H1 (cell line): ENCODE data around the gene SRPX2. TPM values are rescaled to one million over a fixed set of nuclear protein-coding genes. Genes with fewer than 3 reads are reported as not detected.

Experiments used
- CTCF ChIA-PET: fragments of 300-600 bp; sonication (Branson Sonifier 250); formaldehyde crosslinking; loops from one replicate; lab custom pipeline; 2021; ENCODE audit not compliant: partially characterized antibody; lab: Charles Lee
- POLR2A ChIA-PET: fragments of 300-600 bp; sonication (Branson Sonifier 250); formaldehyde crosslinking; loops from one replicate; lab custom pipeline; 2021; ENCODE audit warnings: inconsistent platforms; ENCODE audit not compliant: partially characterized antibody; lab: Charles Lee
- DNase-seq, 2 experiments: peaks; one replicate each; pipeline versions ENCODE4 v3.0.0 to v3.0.0-alpha.2; 2010 to 2022; ENCODE audit warnings: low spot score in 2 of 2, low read depth in 1 of 2, mixed read lengths in 1 of 2
- FAIRE-seq: peaks from 2 replicates; lab custom pipeline; 2011; peaks lifted over from hg19 to GRCh38; lab: Jason Lieb, UNC
- H2AFZ ChIP-seq: 2 replicates; pipeline ENCODE4 v1.8.1; 2012; ENCODE audit warnings: low read length, inconsistent platforms
- H2AK5ac ChIP-seq: 2 replicates; pipeline ENCODE4 v1.6.1; 2013; ENCODE audit warnings: low read depth, low read length
- H2BK120ac ChIP-seq: replicated peaks from 2 replicates; pipeline ENCODE3; 2013; ENCODE audit warnings: low read depth, low read length, inconsistent platforms
- H2BK12ac ChIP-seq: 2 replicates; pipeline ENCODE4 v1.6.1; 2013; ENCODE audit warnings: low read depth, low read length
- H2BK15ac ChIP-seq: 2 replicates; pipeline ENCODE4 v1.6.1; 2013; ENCODE audit warnings: low read length
- H2BK20ac ChIP-seq: 2 replicates; pipeline ENCODE4 v1.6.1; 2013; ENCODE audit warnings: low read length
- H2BK5ac ChIP-seq: 2 replicates; pipeline ENCODE4 v1.6.1; 2013; ENCODE audit warnings: low read depth, low read length
- H3K14ac ChIP-seq: 2 replicates; pipeline ENCODE4 v1.6.1; 2013; ENCODE audit warnings: inconsistent platforms; ENCODE audit not compliant: insufficient read length
- H3K18ac ChIP-seq: 2 replicates; pipeline ENCODE4 v1.6.1; 2013; ENCODE audit warnings: low read length; ENCODE audit errors: extremely low read depth
- H3K23ac ChIP-seq: 2 replicates; pipeline ENCODE4 v1.6.1; 2013; ENCODE audit warnings: inconsistent platforms; ENCODE audit not compliant: insufficient read length
- H3K23me2 ChIP-seq: 2 replicates; pipeline ENCODE4 v1.6.1; 2013; ENCODE audit warnings: low read depth, low read length
- H3K27ac ChIP-seq: 2 replicates; pipeline ENCODE4 v1.6.1; 2011; ENCODE audit warnings: low read depth, low read length, inconsistent platforms
- H3K27me3 ChIP-seq, 4 experiments: replicated peaks in 1 of 4; 1 replicate in 1 of 4; 2 replicates in 3 of 4; pipeline versions ENCODE4 v1.6.1 to v1.8.1; 2011 to 2013; ENCODE audit warnings: low read length in 3 of 4, mild to moderate bottlenecking in 3 of 4, inconsistent platforms in 2 of 4, mixed read lengths in 2 of 4, moderate library complexity in 1 of 4; ENCODE audit not compliant: control insufficient read depth in 3 of 4, insufficient read depth in 3 of 4; ENCODE audit errors: extremely low read depth in 1 of 4
- H3K36me3 ChIP-seq, 4 experiments: 2 replicates each; pipeline versions ENCODE4 v1.6.1 to v1.8.1; 2011 to 2013; ENCODE audit warnings: mild to moderate bottlenecking in 4 of 4, low read length in 3 of 4, moderate library complexity in 2 of 4, control low read depth in 1 of 4, inconsistent platforms in 1 of 4; ENCODE audit not compliant: insufficient read depth in 4 of 4, control insufficient read depth in 2 of 4
- H3K4ac ChIP-seq: replicated peaks from 2 replicates; pipeline ENCODE3; 2013; ENCODE audit warnings: low read length, low read depth, mixed read lengths, inconsistent platforms; ENCODE audit not compliant: insufficient read length
- H3K4me1 ChIP-seq, 4 experiments: replicated peaks in 1 of 4; 1 replicate in 1 of 4; 2 replicates in 3 of 4; pipeline versions ENCODE4 v1.6.1 to v1.8.1; 2011 to 2013; ENCODE audit warnings: low read length in 3 of 4, inconsistent platforms in 2 of 4, mixed read lengths in 1 of 4; ENCODE audit not compliant: insufficient read depth in 4 of 4, control insufficient read depth in 3 of 4
- H3K4me2 ChIP-seq, 2 experiments: 2 replicates each; pipeline versions ENCODE4 v1.6.1 to v1.8.1; 2011 to 2013; ENCODE audit warnings: low read depth in 2 of 2, low read length in 2 of 2, control low read depth in 1 of 2, inconsistent platforms in 1 of 2, mild to moderate bottlenecking in 1 of 2; ENCODE audit not compliant: insufficient read depth in 1 of 2
- H3K4me3 ChIP-seq, 4 experiments: fragments of 200-600, 300-600 bp in 1 of 4; sonication (generic), shearing (Covaris generic), sonication (Bioruptor Twin) in 1 of 4; 2 replicates each; pipeline versions ENCODE4 v1.5.1 to v1.8.1; 2011 to 2016; ENCODE audit warnings: low read length in 4 of 4, low read depth in 3 of 4, control low read depth in 2 of 4, inconsistent platforms in 2 of 4, mild to moderate bottlenecking in 2 of 4, mixed read lengths in 1 of 4, moderate library complexity in 1 of 4; ENCODE audit not compliant: insufficient read depth in 2 of 4; ENCODE audit errors: extremely low read depth in 1 of 4
- H3K56ac ChIP-seq: replicated peaks from 2 replicates; pipeline ENCODE3; 2013; ENCODE audit warnings: low read depth, mild to moderate bottlenecking, mixed read lengths, low read length, inconsistent platforms; ENCODE audit not compliant: insufficient read length
- H3K79me1 ChIP-seq: 2 replicates; pipeline ENCODE4 v1.6.1; 2013; ENCODE audit warnings: low read depth, low read length, control low read depth
- H3K79me2 ChIP-seq, 2 experiments: 2 replicates each; pipeline versions ENCODE4 v1.6.1 to v1.8.1; 2012 to 2013; ENCODE audit warnings: low read length in 2 of 2, mild to moderate bottlenecking in 2 of 2, inconsistent platforms in 1 of 2; ENCODE audit not compliant: insufficient read depth in 2 of 2, control insufficient read depth in 1 of 2
- H3K9ac ChIP-seq, 4 experiments: replicated peaks in 1 of 4; 1 replicate in 1 of 4; 2 replicates in 3 of 4; pipeline versions ENCODE4 v1.6.1 to v1.8.1; 2011 to 2013; ENCODE audit warnings: low read depth in 3 of 4, low read length in 3 of 4, control low read depth in 2 of 4, mild to moderate bottlenecking in 2 of 4, moderate library complexity in 2 of 4, inconsistent platforms in 1 of 4; ENCODE audit errors: extremely low read depth in 1 of 4
- H3K9me3 ChIP-seq, 2 experiments: 2 replicates each; pipeline versions ENCODE4 v1.6.1 to v1.8.1; 2012 to 2013; ENCODE audit warnings: mild to moderate bottlenecking in 2 of 2, moderate library complexity in 2 of 2, control low read depth in 1 of 2, inconsistent platforms in 1 of 2, low read depth in 1 of 2, low read length in 1 of 2, mixed read lengths in 1 of 2; ENCODE audit not compliant: insufficient read depth in 2 of 2
- H4K20me1 ChIP-seq, 2 experiments: replicated peaks in 1 of 2; 2 replicates each; pipeline versions ENCODE3 to v1.8.1; 2011 to 2013; ENCODE audit warnings: inconsistent platforms in 2 of 2, low read length in 2 of 2, mild to moderate bottlenecking in 1 of 2; ENCODE audit not compliant: insufficient read depth in 2 of 2, control insufficient read depth in 1 of 2
- H4K5ac ChIP-seq: 2 replicates; pipeline ENCODE4 v1.6.1; 2013; ENCODE audit warnings: low read length, low read depth, mixed read lengths, inconsistent platforms; ENCODE audit not compliant: insufficient read length
- H4K8ac ChIP-seq: 2 replicates; pipeline ENCODE4 v1.8.0; 2013; ENCODE audit warnings: mild to moderate bottlenecking, moderate library complexity, low read length, inconsistent platforms; ENCODE audit not compliant: insufficient read depth; ENCODE audit errors: extremely low read depth
- H4K91ac ChIP-seq: replicated peaks from 2 replicates; pipeline ENCODE3; 2013; ENCODE audit warnings: low read length, mixed read lengths, inconsistent platforms; ENCODE audit not compliant: insufficient read length
- JUND ChIP-seq: IDR thresholded peaks from 2 replicates; pipeline ENCODE4 v1.6.1; 2011; ENCODE audit warnings: mild to moderate bottlenecking, improper control_type of control experiment, low read length
- WGBS, 2 experiments: shearing (Covaris generic) in 1 of 2; methylation state at CpG; one replicate each; pipeline versions ENCODE4 v1.1.6 to v1.1.7; 2013 to 2015; ENCODE audit warnings: low lambda C conversion rate in 2 of 2, mixed read lengths in 2 of 2, inconsistent platforms in 1 of 2, low coverage in 1 of 2, missing lambda C conversion rate in 1 of 2; ENCODE audit not compliant: insufficient replicate concordance in 2 of 2, insufficient coverage in 1 of 2, insufficient read length in 1 of 2; ENCODE audit errors: extremely low coverage in 1 of 2, missing lambda C conversion rate in 1 of 2; 5-methylcytosine and 5-hydroxymethylcytosine counted together
- polyA plus RNA-seq, 7 experiments: library from polyadenylated mRNA; depleted of rRNA in 3 of 7; stranded (reverse) in 5 of 7; unstranded in 2 of 7; fragments of >200 nt in 5 of 7; fragments of 200-250 nt in 2 of 7; gene quantifications; 1 replicate in 5 of 7; 2 replicates in 1 of 7; 4 replicates in 1 of 7; pipeline versions ENCODE4 v1.2.1 to v1.2.3, GENCODE V29; 2011 to 2013; ENCODE audit warnings: missing spikeins in 2 of 7, mixed read lengths in 2 of 7
- total RNA-seq: library from RNA; stranded (reverse); fragmentation: NEBNext Ultra II Directional; extraction: Animal tissue kit (Norgen Biotek cat#: 25700); gene quantifications from 2 replicates; pipeline ENCODE4 v1.2.1, GENCODE V29; 2021

The SRPX2 gene
- total and polyA plus RNA-seq, 2 of the 8 experiments (the other 6 are each of a cell fraction or from before 2014, with no cell fraction given): not detected

- WGBS, 2 experiments: 94% methylated on average over 3 of the region's 3 CpGs; no CpG with 5 or more reads in 1 of the 2 experiments
- FAIRE-seq: no peak
These were observed 52.8 kb downstream of the SRPX2 start for GRCh38 chrX:100696699-100697351.

More at GRCh38 chrX:100696699-100697351, 52.8 kb downstream of the SRPX2 start:
- Histone ChIP-seq H3K23ac (no peak overlapping the region), H2BK12ac (no peak overlapping the region), H3K14ac (no peak overlapping the region), H3K18ac (no peak overlapping the region), H3K4ac (no peak overlapping the region), H4K91ac (no peak overlapping the region), H3K23me2 (no peaks in the 10 kb centered on the region), H2BK15ac (no peak overlapping the region), H4K8ac (no peak overlapping the region), H3K79me1 (no peaks in the 10 kb centered on the region), H3K79me2 (no peaks in the 10 kb centered on the region), H3K27me3 (no peaks in the 10 kb centered on the region), H3K9ac (no peak overlapping the region), H3K9me3 (no peaks in the 10 kb centered on the region), H3K4me2 (no peak overlapping the region), H4K5ac (no peak overlapping the region), H2BK5ac (no peak overlapping the region), H3K4me1 (no peaks in the 10 kb centered on the region), H3K56ac (no peak overlapping the region), H3K36me3 (no peaks in the 10 kb centered on the region), H3K27ac (no peak overlapping the region), H2BK20ac (no peak overlapping the region), H2AFZ (no peak overlapping the region), H2AK5ac (no peak overlapping the region), H2BK120ac (no peak overlapping the region), H3K4me3 (no peak overlapping the region), H4K20me1 (no peaks in the 10 kb centered on the region)
- POLR2A ChIA-PET: no interaction called here
- TF ChIP-seq JUND: no peak
- CTCF ChIA-PET: interaction anchor here (0.6 to 1.4 kb wide), 3 partner anchors 11 to 598 kb away, joined by 3 to 7 read pairs (median 5); no protein-coding TSS in a partner anchor
- DNase-seq: no peak
